ENCODE measurements around the gene PSMC1. TPM values are rescaled to one million over a fixed set of nuclear protein-coding genes. Genes with fewer than 3 reads are reported as not detected.

PSMC1 gene
- total RNA-seq, 4 donors from 2014 or later = 24.4 to 51.9 (median 40.9) TPM

DNA sequence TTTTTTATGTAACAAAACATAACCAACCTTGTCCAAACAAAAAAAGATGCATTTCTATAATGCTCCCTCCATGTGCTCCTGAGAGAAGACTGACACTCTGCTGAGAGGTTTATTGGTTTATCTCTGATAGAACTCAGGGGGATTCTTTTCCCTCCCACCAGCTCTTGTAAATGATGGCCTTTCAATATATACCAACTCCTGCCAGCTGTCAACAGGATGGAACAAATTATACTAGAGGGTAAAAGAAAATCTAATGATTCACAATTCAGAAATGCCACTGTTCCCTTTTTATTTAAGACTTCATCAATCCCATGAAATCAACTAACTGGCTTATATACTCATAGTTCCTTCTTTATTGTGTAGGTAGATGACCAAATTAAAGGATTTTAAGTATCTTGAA is 25.4 kb downstream of the PSMC1 start:
- H3K36me3 ChIP-seq = peaks cover 0 to 76% (median 0%) of the 10 kb centered on the region in 3 donors
- no peak overlapping the region for H3K27ac ChIP-seq
- H3K9me3 ChIP-seq = no peaks in the 10 kb centered on the region
- H3K4me3 ChIP-seq = no peak overlapping the region
- TF ChIP-seq, protein P1, sequence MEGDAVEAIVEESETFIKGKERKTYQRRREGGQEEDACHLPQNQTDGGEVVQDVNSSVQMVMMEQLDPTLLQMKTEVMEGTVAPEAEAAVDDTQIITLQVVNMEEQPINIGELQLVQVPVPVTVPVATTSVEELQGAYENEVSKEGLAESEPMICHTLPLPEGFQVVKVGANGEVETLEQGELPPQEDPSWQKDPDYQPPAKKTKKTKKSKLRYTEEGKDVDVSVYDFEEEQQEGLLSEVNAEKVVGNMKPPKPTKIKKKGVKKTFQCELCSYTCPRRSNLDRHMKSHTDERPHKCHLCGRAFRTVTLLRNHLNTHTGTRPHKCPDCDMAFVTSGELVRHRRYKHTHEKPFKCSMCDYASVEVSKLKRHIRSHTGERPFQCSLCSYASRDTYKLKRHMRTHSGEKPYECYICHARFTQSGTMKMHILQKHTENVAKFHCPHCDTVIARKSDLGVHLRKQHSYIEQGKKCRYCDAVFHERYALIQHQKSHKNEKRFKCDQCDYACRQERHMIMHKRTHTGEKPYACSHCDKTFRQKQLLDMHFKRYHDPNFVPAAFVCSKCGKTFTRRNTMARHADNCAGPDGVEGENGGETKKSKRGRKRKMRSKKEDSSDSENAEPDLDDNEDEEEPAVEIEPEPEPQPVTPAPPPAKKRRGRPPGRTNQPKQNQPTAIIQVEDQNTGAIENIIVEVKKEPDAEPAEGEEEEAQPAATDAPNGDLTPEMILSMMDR (IDR thresholded peaks at IDR 0.05) = no peak
- no peak for TF ChIP-seq POLR2A (IDR thresholded peaks at IDR 0.05)
- DNase-seq = no peak
- H3K4me1 ChIP-seq = no peaks in the 10 kb centered on the region
- no peaks in the 10 kb centered on the region for H3K27me3 ChIP-seq

DNA sequence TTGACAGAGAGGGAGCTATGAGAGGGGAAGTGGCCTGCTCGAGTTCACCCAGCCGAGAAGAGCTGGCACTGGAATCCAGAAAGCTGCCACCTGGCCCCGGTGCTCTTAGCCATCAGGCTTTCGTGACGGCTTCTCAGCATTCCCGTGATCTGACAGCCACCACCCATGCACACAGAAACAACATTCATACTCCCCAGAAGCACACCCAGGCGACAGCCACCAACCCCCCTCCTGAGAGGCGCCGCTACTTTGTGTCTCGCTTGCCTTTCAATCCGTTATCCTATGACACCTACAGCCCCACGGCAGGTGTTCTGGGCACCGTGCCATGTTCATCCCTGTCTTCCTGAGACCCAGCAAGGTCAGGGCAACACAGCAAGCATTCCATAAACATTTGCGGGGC is 31.4 kb downstream of the PSMC1 start:
- Histone ChIP-seq H3K4me1 (no peaks in the 10 kb centered on the region), H3K9me3 (no peaks in the 10 kb centered on the region), H3K4me3 (no peak overlapping the region), H3K27ac (no peak overlapping the region), H3K27me3 (no peaks in the 10 kb centered on the region), H3K36me3 (peaks cover 0 to 87% (median 0%) of the 10 kb centered on the region in 3 donors)
- DNase-seq = no peak
- TF ChIP-seq POLR2A (IDR thresholded peaks at IDR 0.05) = no peak
- TF ChIP-seq, protein P1 (IDR thresholded peaks at IDR 0.05) = no peak

DNA sequence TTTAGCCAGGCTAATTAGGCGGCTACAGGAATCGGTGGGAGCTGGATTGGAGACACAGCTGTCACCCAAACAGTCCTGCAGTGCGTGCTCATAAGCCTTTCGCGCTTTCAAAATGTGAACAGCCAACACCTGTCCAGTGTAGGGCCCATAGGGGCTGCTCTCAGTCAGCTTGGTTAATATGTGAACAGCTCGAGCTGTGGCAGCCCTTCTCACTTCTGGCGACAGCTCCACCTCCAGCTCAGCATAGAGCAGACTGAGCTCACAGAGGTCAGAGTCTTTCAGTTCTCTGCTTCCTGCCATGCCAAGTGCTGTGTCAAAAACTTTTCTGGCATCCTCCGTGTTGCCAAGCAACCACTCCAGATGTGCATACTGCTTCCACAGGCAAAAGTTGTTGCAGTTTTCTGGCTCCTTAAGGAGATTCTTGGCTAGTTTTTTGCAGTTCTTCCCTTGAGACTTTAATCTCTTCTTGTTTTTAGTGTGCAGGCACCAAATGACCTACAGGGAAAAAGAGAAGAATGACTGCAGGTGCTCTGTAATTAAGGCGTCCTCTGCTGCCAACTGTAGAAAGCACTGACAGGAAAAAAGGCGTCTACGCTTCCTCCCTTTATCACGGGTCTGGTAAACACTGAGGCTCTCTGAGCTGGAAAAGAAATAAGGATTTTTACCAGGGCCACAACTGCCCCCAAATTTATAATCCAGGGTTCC is 32.5 kb downstream of the PSMC1 start:
- Histone ChIP-seq H3K27ac (no peak overlapping the region), H3K4me1 (no peaks in the 10 kb centered on the region)

DNA sequence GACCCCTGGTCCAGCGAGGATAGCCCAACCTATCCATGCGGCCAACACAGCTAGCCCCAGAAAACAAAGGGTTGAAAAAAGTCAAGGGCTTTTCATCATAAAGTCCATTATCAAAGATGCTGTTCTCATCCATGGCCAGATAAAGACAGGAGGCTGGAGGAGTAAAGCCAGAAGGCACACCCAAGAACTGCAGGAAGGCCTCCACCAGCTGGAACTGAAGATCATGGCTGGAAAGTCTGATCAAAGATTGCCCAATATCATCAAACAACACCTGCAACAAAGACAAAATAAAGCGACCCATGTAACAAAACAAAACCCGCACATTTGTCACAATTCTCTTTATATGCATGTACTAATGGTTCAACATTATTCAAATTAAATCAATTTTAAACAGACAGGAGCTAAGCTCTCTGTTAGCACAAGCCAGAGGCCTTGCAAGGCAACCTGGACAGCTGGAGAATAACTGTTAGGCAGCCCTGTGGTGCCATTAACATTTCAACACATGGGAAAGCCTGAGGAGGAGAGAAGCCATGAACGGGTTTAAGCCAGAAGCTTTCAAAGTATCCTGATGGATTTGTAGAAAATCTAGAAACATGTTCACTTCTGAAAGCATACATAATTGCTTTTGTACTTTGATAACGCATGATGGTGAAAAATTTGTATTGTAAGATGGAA is 34.1 kb downstream of the PSMC1 start:
- no peak for TF ChIP-seq POLR2A (IDR thresholded peaks at IDR 0.05)
- TF ChIP-seq, protein P1 (IDR thresholded peaks at IDR 0.05) = no peak
- Histone ChIP-seq H3K36me3 (peaks cover 0 to 88% (median 0%) of the 10 kb centered on the region in 3 donors), H3K27ac (peak overlapping the region in 1 of 4 donors; percentile 10), H3K4me1 (no peaks in the 10 kb centered on the region), H3K9me3 (no peaks in the 10 kb centered on the region), H3K4me3 (no peak overlapping the region), H3K27me3 (no peaks in the 10 kb centered on the region)
- DNase-seq = no peak

More for the DNA sequence above, 32.5 kb downstream of the PSMC1 start:
- Histone ChIP-seq H3K4me3 (no peak overlapping the region), H3K9me3 (no peaks in the 10 kb centered on the region), H3K36me3 (peaks cover 0 to 86% (median 0%) of the 10 kb centered on the region in 3 donors), H3K27me3 (no peaks in the 10 kb centered on the region)
- no peak for DNase-seq
- TF ChIP-seq, protein P1 (IDR thresholded peaks at IDR 0.05) = no peak
- TF ChIP-seq POLR2A (IDR thresholded peaks at IDR 0.05) = no peak

DNA sequence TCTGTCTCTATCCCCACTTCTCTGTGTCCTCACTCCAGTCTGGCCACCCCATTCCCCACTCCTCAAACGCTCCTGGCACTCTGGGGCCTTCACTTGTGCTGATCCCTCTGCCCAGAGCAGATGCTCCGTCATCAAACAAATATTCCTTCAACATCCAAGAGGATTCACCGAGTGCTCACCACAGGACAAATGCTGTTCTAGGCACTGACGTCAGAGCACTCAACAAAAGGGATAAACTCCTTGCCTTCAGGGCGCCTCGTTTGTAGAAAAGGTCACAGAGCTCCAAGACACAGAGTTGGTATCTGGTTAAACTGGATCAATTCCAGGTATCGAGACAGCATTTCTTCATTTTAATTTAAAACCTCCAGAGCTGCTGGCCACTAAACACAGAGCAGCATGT is 35.3 kb downstream of the PSMC1 start:
- no peak overlapping the region for H3K4me3 ChIP-seq

More for the DNA sequence above, 35.3 kb downstream of the PSMC1 start:
- no peaks in the 10 kb centered on the region for H3K4me1 ChIP-seq
- no peak for DNase-seq
- peaks cover 0 to 81% (median 0%) of the 10 kb centered on the region in 3 donors for H3K36me3 ChIP-seq
- no peaks in the 10 kb centered on the region for H3K9me3 ChIP-seq
- no peak overlapping the region for H3K27ac ChIP-seq
- TF ChIP-seq POLR2A (IDR thresholded peaks at IDR 0.05) = no peak
- TF ChIP-seq, protein P1 (IDR thresholded peaks at IDR 0.05) = no peak
- H3K27me3 ChIP-seq = no peaks in the 10 kb centered on the region
